SK-MEL-5 (cell line): ENCODE data around the gene NAA50. TPM values are rescaled to one million over a fixed set of nuclear protein-coding genes. Genes with fewer than 3 reads are reported as not detected.

Source experiments
- total RNA-seq: library from RNA; depleted of rRNA; stranded (reverse); fragments of >200 nt; shearing (Covaris generic); gene quantifications from 2 replicates; pipeline ENCODE4 v1.2.3, GENCODE V29; 2014; rRNA removed

Gene NAA50
- total RNA-seq, 1 experiment from 2014 or later, result 151 TPM

Other genes starting within 250 kb of the NAA50 start
- gene SPICE1, start 231.1 kb downstream of the NAA50 start, total RNA-seq, result 9.2 and 15.8 TPM in 2 replicates
- gene SIDT1, start 213.7 kb downstream of the NAA50 start, total RNA-seq, result 0.05 and 0.13 TPM in 2 replicates
- gene USF3, start 49.6 kb downstream of the NAA50 start, total RNA-seq, result 9.0 and 10.4 TPM in 2 replicates
- gene ATP6V1A, start 786 bp upstream of the NAA50 start, total RNA-seq, result 94.7 and 94.8 TPM in 2 replicates
- gene GRAMD1C, start 92.5 kb upstream of the NAA50 start, total RNA-seq, result 4.1 and 5.2 TPM in 2 replicates
- gene ZDHHC23, start 201.8 kb upstream of the NAA50 start, total RNA-seq, result 3.9 and 5.4 TPM in 2 replicates